ENCODE measurements around the gene RIMBP2.

Gene RIMBP2

GRCh38 chr12:130651188-130651959, 64.7 kb downstream of the RIMBP2 start:
- Histone ChIP-seq H4K20me1 (ENCODE audit: insufficient read depth, low read length) (no peaks in the 10 kb centered on the region), H2AFZ (ENCODE audit: low read depth, low read length) (no peak overlapping the region), H3K79me2 (ENCODE audit: low read length) (no peaks in the 10 kb centered on the region), H3K9me3 (ENCODE audit: insufficient read depth, low read length) (no peaks in the 10 kb centered on the region), H3K27ac (ENCODE audit: low read length) (no peak overlapping the region), H3K4me2 (ENCODE audit: low read length) (no peak overlapping the region), H3K4me1 (ENCODE audit: low read length) (no peaks in the 10 kb centered on the region), H3K9ac (ENCODE audit: low read length) (no peak overlapping the region), H3K4me3 (ENCODE audit: low read length) (no peak overlapping the region), H3K27me3 (ENCODE audit: low read depth, low read length) (no peaks in the 10 kb centered on the region), H3K36me3 (replicated peaks; ENCODE audit: low read depth, low read length) (no peaks in the 10 kb centered on the region)
- TF ChIP-seq, protein P1, sequence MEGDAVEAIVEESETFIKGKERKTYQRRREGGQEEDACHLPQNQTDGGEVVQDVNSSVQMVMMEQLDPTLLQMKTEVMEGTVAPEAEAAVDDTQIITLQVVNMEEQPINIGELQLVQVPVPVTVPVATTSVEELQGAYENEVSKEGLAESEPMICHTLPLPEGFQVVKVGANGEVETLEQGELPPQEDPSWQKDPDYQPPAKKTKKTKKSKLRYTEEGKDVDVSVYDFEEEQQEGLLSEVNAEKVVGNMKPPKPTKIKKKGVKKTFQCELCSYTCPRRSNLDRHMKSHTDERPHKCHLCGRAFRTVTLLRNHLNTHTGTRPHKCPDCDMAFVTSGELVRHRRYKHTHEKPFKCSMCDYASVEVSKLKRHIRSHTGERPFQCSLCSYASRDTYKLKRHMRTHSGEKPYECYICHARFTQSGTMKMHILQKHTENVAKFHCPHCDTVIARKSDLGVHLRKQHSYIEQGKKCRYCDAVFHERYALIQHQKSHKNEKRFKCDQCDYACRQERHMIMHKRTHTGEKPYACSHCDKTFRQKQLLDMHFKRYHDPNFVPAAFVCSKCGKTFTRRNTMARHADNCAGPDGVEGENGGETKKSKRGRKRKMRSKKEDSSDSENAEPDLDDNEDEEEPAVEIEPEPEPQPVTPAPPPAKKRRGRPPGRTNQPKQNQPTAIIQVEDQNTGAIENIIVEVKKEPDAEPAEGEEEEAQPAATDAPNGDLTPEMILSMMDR (IDR thresholded peaks at IDR 0.05; ENCODE audit: low read depth, low read length): no peak
- TF ChIP-seq EZH2phosphoT487 (IDR thresholded peaks at IDR 0.05; ENCODE audit: low read depth): no peak

GRCh38 chr12:130650131-130650530, 66.0 kb downstream of the RIMBP2 start:
- Histone ChIP-seq H3K27ac (ENCODE audit: low read length) (no peak overlapping the region), H3K9ac (ENCODE audit: low read length) (no peak overlapping the region), H3K9me3 (ENCODE audit: insufficient read depth, low read length) (no peaks in the 10 kb centered on the region), H3K36me3 (replicated peaks; ENCODE audit: low read depth, low read length) (no peaks in the 10 kb centered on the region), H3K4me3 (ENCODE audit: low read length) (no peak overlapping the region), H2AFZ (ENCODE audit: low read depth, low read length) (no peak overlapping the region), H3K79me2 (ENCODE audit: low read length) (no peaks in the 10 kb centered on the region), H3K4me2 (ENCODE audit: low read length) (no peak overlapping the region), H4K20me1 (ENCODE audit: insufficient read depth, low read length) (no peaks in the 10 kb centered on the region), H3K4me1 (ENCODE audit: low read length) (no peaks in the 10 kb centered on the region), H3K27me3 (ENCODE audit: low read depth, low read length) (no peaks in the 10 kb centered on the region)
- TF ChIP-seq, protein P1 (IDR thresholded peaks at IDR 0.05; ENCODE audit: low read depth, low read length): no peak
- no peak for TF ChIP-seq EZH2phosphoT487 (IDR thresholded peaks at IDR 0.05; ENCODE audit: low read depth)

- no peak overlapping the region for H3K4me2 ChIP-seq (ENCODE audit: low read length)
- no peak overlapping the region for H2AFZ ChIP-seq (ENCODE audit: low read depth, low read length)
- no peak overlapping the region for H3K27ac ChIP-seq (ENCODE audit: low read length)
Observed at GRCh38 chr12:130649101-130650045, 66.7 kb downstream of the RIMBP2 start.

More at GRCh38 chr12:130649101-130650045, 66.7 kb downstream of the RIMBP2 start:
- Histone ChIP-seq H3K4me1 (ENCODE audit: low read length) (no peaks in the 10 kb centered on the region), H3K79me2 (ENCODE audit: low read length) (no peaks in the 10 kb centered on the region), H3K9me3 (ENCODE audit: insufficient read depth, low read length) (no peaks in the 10 kb centered on the region), H3K27me3 (ENCODE audit: low read depth, low read length) (no peaks in the 10 kb centered on the region), H3K9ac (ENCODE audit: low read length) (no peak overlapping the region), H4K20me1 (ENCODE audit: insufficient read depth, low read length) (no peaks in the 10 kb centered on the region), H3K36me3 (replicated peaks; ENCODE audit: low read depth, low read length) (no peaks in the 10 kb centered on the region), H3K4me3 (ENCODE audit: low read length) (no peak overlapping the region)
- no peak for TF ChIP-seq EZH2phosphoT487 (IDR thresholded peaks at IDR 0.05; ENCODE audit: low read depth)
- TF ChIP-seq, protein P1 (IDR thresholded peaks at IDR 0.05; ENCODE audit: low read depth, low read length): no peak

Measured in OCI-LY3 (cell line).